K562 (cell line): ENCODE data around the gene EXOC2. TPM values are rescaled to one million over a fixed set of nuclear protein-coding genes. Genes with fewer than 3 reads are reported as not detected.

Experiments used
- ATAC-seq: fragments of 200-7000 bp; cut with Tn5 transposase; 3 replicates; pipeline ENCODE4 v1.9.1; 2020; ENCODE audit warnings: moderate library complexity
- BruUV-seq: library from RNA; stranded (reverse); fragments of 400-500 nt; replicated peaks from 2 replicates; lab custom pipeline; 2021; lab: Mats Ljungman, UMichigan
- CTCF ChIA-PET: fragments of 300-600 bp; formaldehyde crosslinking; extraction: SDS; loops from one replicate; lab custom pipeline; 2021; ENCODE audit warnings: low intra/inter-chr PET ratio; lab: Yijun Ruan, JAX
- POLR2A ChIA-PET: fragments of 300-600, 350-650 bp; sonication (Branson Sonifier 250); formaldehyde crosslinking; extraction: SDS; loops from one replicate; lab custom pipeline; 2021; ENCODE audit warnings: antibody characterized with exemption, inconsistent platforms; lab: Yijun Ruan, JAX
- DNase-seq, 4 experiments: peaks; one replicate each; pipeline versions ENCODE4 v3.0.0 to v3.0.0-alpha.2; 2011 to 2018; ENCODE audit warnings: low spot score in 3 of 4, mixed read lengths in 3 of 4; ENCODE audit errors: extremely low read depth in 1 of 4
- FAIRE-seq: peaks from 2 replicates; lab custom pipeline; 2011; peaks lifted over from hg19 to GRCh38; lab: Jason Lieb, UNC
- H2AFZ ChIP-seq: 2 replicates; pipeline ENCODE4 v1.6.0; 2011; ENCODE audit warnings: low read depth, low read length, control low read depth, inconsistent platforms
- H3K27ac ChIP-seq: fragments of 200-600 bp; 3 replicates; pipeline ENCODE4 v1.8.0; 2011; ENCODE audit warnings: low read depth, mild to moderate bottlenecking, control low read depth, inconsistent platforms, low read length, moderate library complexity, mixed read lengths; ENCODE audit errors: extremely low read depth
- H3K27me3 ChIP-seq, 2 experiments: fragments of 300-600 bp in 1 of 2; 2 replicates in 1 of 2; 3 replicates in 1 of 2; pipeline versions ENCODE4 v1.6.0 to v1.8.0; 2011; ENCODE audit warnings: inconsistent platforms in 2 of 2, low read length in 2 of 2, mild to moderate bottlenecking in 1 of 2, mixed read lengths in 1 of 2, moderate library complexity in 1 of 2; ENCODE audit not compliant: control insufficient read depth in 2 of 2, insufficient read depth in 2 of 2
- H3K36me3 ChIP-seq: fragments of 300-600 bp; 3 replicates; pipeline ENCODE4 v1.8.0; 2011; ENCODE audit warnings: mild to moderate bottlenecking, low read length, inconsistent platforms; ENCODE audit not compliant: control insufficient read depth, insufficient read depth
- H3K4me1 ChIP-seq, 2 experiments: fragments of 200-600 bp in 1 of 2; replicated peaks in 1 of 2; 2 replicates in 1 of 2; 3 replicates in 1 of 2; pipeline versions ENCODE4 v1.5.1 to v1.8.0; 2011; ENCODE audit warnings: inconsistent platforms in 2 of 2, low read length in 2 of 2, mild to moderate bottlenecking in 1 of 2, mixed read lengths in 1 of 2, moderate library complexity in 1 of 2; ENCODE audit not compliant: control insufficient read depth in 2 of 2, insufficient read depth in 2 of 2
- H3K4me2 ChIP-seq: 2 replicates; pipeline ENCODE4 v1.6.1; 2011; ENCODE audit warnings: low read length, control low read depth, inconsistent platforms, mixed read lengths; ENCODE audit not compliant: insufficient read depth
- H3K4me3 ChIP-seq: fragments of 200-600 bp; sonication (generic), shearing (Covaris generic); 2 replicates; pipeline ENCODE4 v1.5.1; 2016; ENCODE audit warnings: control low read depth, inconsistent platforms
- H3K79me2 ChIP-seq: fragments of 200-600 bp; 3 replicates; pipeline ENCODE4 v1.8.0; 2011; ENCODE audit warnings: low read length, inconsistent platforms; ENCODE audit not compliant: control insufficient read depth, insufficient read depth
- H3K9ac ChIP-seq, 2 experiments: 2 replicates each; pipeline versions ENCODE4 v1.6.0 to v1.6.1; 2011; ENCODE audit warnings: low read depth in 2 of 2, low read length in 2 of 2, control low read depth in 1 of 2, inconsistent platforms in 1 of 2, mild to moderate bottlenecking in 1 of 2, mixed read lengths in 1 of 2; ENCODE audit not compliant: insufficient read depth in 1 of 2
- H3K9me1 ChIP-seq: one replicate; pipeline ENCODE4 v1.6.0; 2011; ENCODE audit warnings: inconsistent platforms, mild to moderate bottlenecking, low read length, moderate library complexity; ENCODE audit not compliant: control insufficient read depth, insufficient read depth
- H3K9me3 ChIP-seq: replicated peaks from 2 replicates; pipeline ENCODE4 v1.5.1; 2011; ENCODE audit warnings: low read depth, low read length, inconsistent platforms; ENCODE audit not compliant: control insufficient read depth, insufficient read depth
- H4K20me1 ChIP-seq: replicated peaks from 2 replicates; pipeline ENCODE4 v1.6.1; 2011; ENCODE audit warnings: low read length, inconsistent platforms, mixed read lengths; ENCODE audit not compliant: control insufficient read depth, insufficient read depth
- BMI1 ChIP-seq: fragments of 150-350 bp; IDR thresholded peaks from 2 replicates; pipeline ENCODE4 v1.6.1; 2014; ENCODE audit warnings: low read length
- CBX2 ChIP-seq: fragments of 200-600 bp; sonication (generic); IDR thresholded peaks from one replicate; pipeline ENCODE4 v1.6.1; 2012; ENCODE audit warnings: mild to moderate bottlenecking, low read length, inconsistent platforms; ENCODE audit not compliant: insufficient read depth, poor library complexity, severe bottlenecking
- CBX8 ChIP-seq: fragments of 200-600 bp; sonication (generic); IDR thresholded peaks from 2 replicates; pipeline ENCODE4 v1.6.1; 2012; ENCODE audit warnings: borderline replicate concordance, mixed run types, low read depth, mild to moderate bottlenecking, moderate library complexity, mixed read lengths, low read length, control low read depth, inconsistent platforms; ENCODE audit not compliant: poor library complexity, severe bottlenecking; ENCODE audit errors: extremely low read depth
- NR1H2 ChIP-seq: sonication (generic); formaldehyde crosslinking; IDR thresholded peaks from 2 replicates; pipeline ENCODE4 v1.4.0; 2020; ENCODE audit warnings: mild to moderate bottlenecking, missing genetic modification reagents
- RNF2 ChIP-seq: sonication (generic); IDR thresholded peaks from 2 replicates; pipeline ENCODE4 v1.6.1; 2016
- WGBS: fragments of 100-300 bp; shearing (Covaris generic); methylation state at CpG from one replicate; pipeline ENCODE4 v1.1.6; 2016; ENCODE audit warnings: low coverage, mixed read lengths; ENCODE audit not compliant: insufficient coverage; ENCODE audit errors: missing lambda C conversion rate; 5-methylcytosine and 5-hydroxymethylcytosine counted together
- in situ Hi-C: fragments of 300-500 bp; cut with MboI; formaldehyde crosslinking; loops from 4 replicates; pipeline ENCODE4 v1.15.0; 2018; ENCODE audit warnings: inconsistent platforms, mixed read lengths
- intact Hi-C: fragments of 100-400 bp; cut with micrococcal nuclease; formaldehyde crosslinking; loops from 2 replicates; pipeline ENCODE4 v1.14.2; 2022
- polyA plus RNA-seq, 8 experiments: library from polyadenylated mRNA; depleted of rRNA in 4 of 8; stranded (reverse) in 5 of 8; unstranded in 3 of 8; fragments of >200 nt; fragmentation: Nextera tagmentation in 2 of 8; fragmentation: Illumina TruSeq in 1 of 8; extraction: Ambion mirVana in 2 of 8; extraction: Trizol in 1 of 8; gene quantifications; 2 replicates each; pipeline versions ENCODE4 v1.2.1 to v1.2.3, GENCODE V29; 2011 to 2014; ENCODE audit warnings: inconsistent platforms in 1 of 8, missing spikeins in 1 of 8
- total RNA-seq, 7 experiments: library from RNA; depleted of rRNA in 6 of 7; stranded (reverse); fragments of >200 nt in 6 of 7; fragmentation: Illumina TruSeq in 2 of 7; extraction: Trizol in 2 of 7; gene quantifications; 2 replicates each; pipeline versions ENCODE4 v1.2.1 to v1.2.3, GENCODE V29; 2011 to 2021; ENCODE audit warnings: low replicate concordance in 1 of 7
- TF ChIP-seq, protein P1 (sequence below): fragments of 450-650 bp; IDR thresholded peaks from 2 replicates; pipeline ENCODE4 v1.6.1; 2016; ENCODE audit warnings: borderline replicate concordance

Gene EXOC2
- total and polyA plus RNA-seq, 9 of the 15 experiments (the other 6 are each of a cell fraction or from before 2014, with no cell fraction given), result 12.2 to 30.2 (median 24.2) TPM

DNA sequence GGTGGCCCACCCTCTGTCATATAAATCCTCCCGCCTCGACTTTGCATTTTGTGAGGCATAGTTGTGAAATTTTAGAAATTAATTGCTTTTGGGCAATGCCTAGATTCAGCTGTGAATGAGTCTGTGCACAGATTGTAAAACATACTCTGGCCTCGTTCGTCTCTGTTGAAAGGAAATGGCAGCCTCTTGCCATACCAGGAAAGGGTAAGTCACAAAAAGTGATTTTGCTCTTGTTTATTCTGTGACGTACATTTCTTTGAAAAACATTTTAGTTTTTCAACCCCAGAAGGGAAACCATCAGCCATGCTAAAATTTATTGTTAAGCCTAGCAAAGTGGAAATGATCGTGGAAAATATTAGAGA is 15.3 kb upstream of the EXOC2 start:
- ATAC-seq (no peak), FAIRE-seq (no peak), DNase-seq (no peak)
- Histone ChIP-seq H3K27ac (no peak overlapping the region), H3K4me1 (peaks cover 0 to 7% of the 10 kb centered on the region in 2 experiments; a peak in 4 of 5 replicates), H3K9ac (no peak overlapping the region), H3K27me3 (peaks cover 27 to 31% of the 10 kb centered on the region in 2 experiments), H3K9me3 (no peaks in the 10 kb centered on the region), H2AFZ (no peak overlapping the region), H3K4me3 (no peak overlapping the region), H3K36me3 (no peaks in the 10 kb centered on the region), H3K79me2 (no peaks in the 10 kb centered on the region), H3K4me2 (no peak overlapping the region), H3K9me1 (no peaks in the 10 kb centered on the region), H4K20me1 (no peaks in the 10 kb centered on the region)
- TF ChIP-seq BMI1 (peak; percentile 32; the same call in 1 of the 2 replicates), NR1H2 (no peak), CBX2 (peak; percentile 58), RNF2 (0 out of 2 replicates have a peak, but pooled peaks have one; percentile 32), CBX8 (peak; percentile 25)
- TF ChIP-seq, protein P1, sequence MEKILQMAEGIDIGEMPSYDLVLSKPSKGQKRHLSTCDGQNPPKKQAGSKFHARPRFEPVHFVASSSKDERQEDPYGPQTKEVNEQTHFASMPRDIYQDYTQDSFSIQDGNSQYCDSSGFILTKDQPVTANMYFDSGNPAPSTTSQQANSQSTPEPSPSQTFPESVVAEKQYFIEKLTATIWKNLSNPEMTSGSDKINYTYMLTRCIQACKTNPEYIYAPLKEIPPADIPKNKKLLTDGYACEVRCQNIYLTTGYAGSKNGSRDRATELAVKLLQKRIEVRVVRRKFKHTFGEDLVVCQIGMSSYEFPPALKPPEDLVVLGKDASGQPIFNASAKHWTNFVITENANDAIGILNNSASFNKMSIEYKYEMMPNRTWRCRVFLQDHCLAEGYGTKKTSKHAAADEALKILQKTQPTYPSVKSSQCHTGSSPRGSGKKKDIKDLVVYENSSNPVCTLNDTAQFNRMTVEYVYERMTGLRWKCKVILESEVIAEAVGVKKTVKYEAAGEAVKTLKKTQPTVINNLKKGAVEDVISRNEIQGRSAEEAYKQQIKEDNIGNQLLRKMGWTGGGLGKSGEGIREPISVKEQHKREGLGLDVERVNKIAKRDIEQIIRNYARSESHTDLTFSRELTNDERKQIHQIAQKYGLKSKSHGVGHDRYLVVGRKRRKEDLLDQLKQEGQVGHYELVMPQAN, result no peak
- 0% methylated on average over 6 of the region's 6 CpGs for WGBS
- POLR2A ChIA-PET, result no interaction called here
- intact Hi-C loops, result no loop called here
- BruUV-seq, result no TSS peak
- in situ Hi-C loops, result no loop called here
- CTCF ChIA-PET, result interaction anchor here (0.7 kb wide), 1 partner anchor 83 kb away, joined by 4 read pairs; no protein-coding TSS in a partner anchor
